Measurements from ENCODE around the gene EIF2AK3. TPM values are rescaled to one million over a fixed set of nuclear protein-coding genes. Genes with fewer than 3 reads are reported as not detected.

Gene EIF2AK3
- total and polyA plus RNA-seq, 2 of the 13 experiments (the other 11 are each of a cell fraction or from before 2014, with no cell fraction given), result 10.3 to 30.6 TPM

GRCh38 chr2:88585969-88586368 is 41.3 kb downstream of the EIF2AK3 start:
- no peak overlapping the region for H3K4me3 ChIP-seq (replicated peaks in 1 of 3; ENCODE audit: insufficient read depth in 1 of 3, low read depth in 2 of 3, low read length in 3 of 3)
- H4K20me1 ChIP-seq (ENCODE audit: insufficient read depth, low read length), result no peaks in the 10 kb centered on the region
- TF ChIP-seq PHF8 (CRISPR knock-in tag; IDR thresholded peaks at IDR 0.05) (no peak), DPF2 (CRISPR knock-in tag; IDR thresholded peaks at IDR 0.05; ENCODE audit: borderline replicate concordance, low read depth) (no peak), ZFX (CRISPR knock-in tag; IDR thresholded peaks at IDR 0.05; ENCODE audit: low read depth) (no peak), PAX8 (CRISPR knock-in tag; IDR thresholded peaks at IDR 0.05; ENCODE audit: borderline replicate concordance) (no peak), NONO (IDR thresholded peaks at IDR 0.05) (no peak), NONO (CRISPR knock-in tag; conservative IDR thresholded peaks at IDR 0.05) (no peak), TFDP2 (CRISPR knock-in tag; IDR thresholded peaks at IDR 0.05) (no peak), IKZF4 (CRISPR knock-in tag; IDR thresholded peaks at IDR 0.05; ENCODE audit: borderline replicate concordance, low read depth, not compliant biosample characterization) (no peak), ZNF333 (CRISPR knock-in tag; IDR thresholded peaks at IDR 0.05; ENCODE audit: borderline replicate concordance) (no peak)
- H3K79me2 ChIP-seq (ENCODE audit: insufficient read depth, low read length), result no peaks in the 10 kb centered on the region
- no peak for DNase-seq (ENCODE audit: low spot score)
- no peak overlapping the region for H3K9ac ChIP-seq (ENCODE audit: insufficient read depth, low read depth, low read length)
- ChIA-PET CTCF (ENCODE audit: low intra/inter-chr PET ratio, low total read pairs) (no interaction called here), POLR2A (no interaction called here)
- no peak overlapping the region for H3K27ac ChIP-seq (ENCODE audit: extremely low read length, insufficient read depth, low read length)
- H2AFZ ChIP-seq (ENCODE audit: low read length), result no peak overlapping the region
- no peaks in the 10 kb centered on the region for H3K27me3 ChIP-seq (ENCODE audit: control insufficient read depth in 1 of 2, insufficient read depth in 2 of 2, low read length in 2 of 2)
- intact Hi-C loops (cut with micrococcal nuclease; ENCODE audit: unreplicated experiment), result no loop called here
- H3K9me3 ChIP-seq (ENCODE audit: low read length), result no peaks in the 10 kb centered on the region
- H3K4me2 ChIP-seq (ENCODE audit: low read depth, low read length), result no peak overlapping the region
- no peaks in the 10 kb centered on the region for H3K4me1 ChIP-seq (ENCODE audit: insufficient read depth, low read length)
- in situ Hi-C loops (cut with HindIII; ENCODE audit: extremely low pct_ligation_motif_present, low pct_unique_long_range_greater_than_20kb), result no loop called here
- ATAC-seq, result no peak
- 85% methylated on average over 6 of the region's 6 CpGs for WGBS (ENCODE audit: low lambda C conversion rate)
- FAIRE-seq, result no peak
- peaks cover 21 to 81% of the 10 kb centered on the region in 2 experiments for H3K36me3 ChIP-seq (replicated peaks in 1 of 2; ENCODE audit: control insufficient read depth in 1 of 2, insufficient read depth in 2 of 2, low read length in 2 of 2)
- BruUV-seq (replicated peaks), result no TSS peak
